Right lobe of liver (tissue), 4 donors: ENCODE data around the gene DCBLD2.

Experiments used
- CTCF ChIP-seq, 4 donors: fragments of 200-600 bp in 3 of 4; fragments of 450-650 bp in 1 of 4; IDR thresholded peaks; one replicate each; pipeline versions ENCODE4 v1.5.1 to v1.8.0; 2016 to 2022; ENCODE audit warnings: antibody characterized with exemption in 4 of 4, mild to moderate bottlenecking in 2 of 4
- POLR2A ChIP-seq: fragments of 450-650 bp; IDR thresholded peaks from one replicate; pipeline ENCODE4 v1.6.1; 2017; ENCODE audit warnings: antibody characterized with exemption, mild to moderate bottlenecking
- donor health status: DM: no; HTN: no; CAD: no.
- donor health status: DM: no; HTN: no; CAD: no.
- donor health status: DM: no; HTN: yes; CAD: no.

GRCh38 chr3:98839846-98840245 lies 61.6 kb downstream of the DCBLD2 start:
- no peak for TF ChIP-seq CTCF (IDR thresholded peaks at IDR 0.05)
- no peak for TF ChIP-seq POLR2A
